GM18520 (cell line): Measurements from ENCODE around the gene WNT7A.

Experiments
- ATAC-seq: cut with Tn5 transposase; IDR thresholded peaks from one replicate; pipeline ENCODE4 v1.9.1; 2021; ENCODE audit not compliant: unreplicated experiment

The WNT7A gene

DNA sequence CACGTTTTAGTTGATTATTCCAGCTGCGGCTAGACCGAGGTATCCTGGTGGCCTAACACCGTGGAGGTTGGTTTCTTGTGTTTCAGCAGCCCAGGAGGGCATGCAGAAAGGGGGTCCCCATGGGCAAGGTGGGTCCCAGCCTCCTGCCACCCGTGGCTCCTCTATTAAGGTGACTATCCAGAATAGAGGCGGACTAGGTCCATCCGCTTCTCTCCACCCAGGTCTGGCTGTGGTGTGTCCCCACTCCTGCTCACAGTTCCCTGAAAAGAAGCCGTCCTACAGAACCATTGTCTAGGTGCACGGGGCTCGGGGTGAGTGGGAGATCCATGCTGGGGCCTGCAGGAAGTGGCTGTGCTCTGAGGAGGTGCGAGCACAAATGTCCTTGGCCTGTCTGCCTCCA, 81.5 kb downstream of the WNT7A start:
- ATAC-seq, result no peak

DNA sequence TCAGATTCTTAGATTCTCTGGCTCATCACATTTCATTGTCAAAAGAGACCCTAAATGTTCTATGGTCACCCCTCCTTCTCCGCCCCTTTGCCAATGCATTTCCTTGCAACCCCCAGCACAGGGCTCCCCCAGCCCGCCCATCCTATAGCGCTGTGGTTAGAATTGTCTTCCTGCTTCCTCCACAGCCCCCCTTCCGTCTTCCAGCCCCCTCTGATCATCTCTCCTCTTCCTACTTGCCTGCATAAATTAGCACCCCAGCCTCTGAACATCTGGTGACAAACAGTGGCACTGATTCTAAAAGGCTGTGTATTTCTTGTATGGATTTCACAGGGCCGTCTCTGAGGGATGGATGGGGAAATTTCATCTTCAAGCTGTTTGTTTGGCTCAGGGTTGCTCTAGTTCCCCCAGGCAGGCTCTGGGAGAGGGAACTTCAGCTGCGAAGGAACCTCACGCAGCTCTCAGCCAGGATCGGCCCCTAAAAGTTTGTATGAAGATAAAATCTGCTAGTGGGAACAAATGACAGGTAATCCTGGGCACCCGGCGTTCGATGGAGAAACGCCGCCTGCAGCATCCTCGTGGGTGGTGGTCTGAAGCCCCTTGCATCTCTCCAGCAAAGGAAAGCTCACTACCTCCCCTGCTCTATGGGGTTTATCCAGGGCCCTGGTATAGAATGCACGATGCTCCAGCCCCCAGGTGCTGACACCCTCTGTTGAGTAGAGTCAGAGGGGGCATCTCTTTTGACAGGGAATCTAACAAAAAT, 83.0 kb downstream of the WNT7A start:
- no peak for ATAC-seq

DNA sequence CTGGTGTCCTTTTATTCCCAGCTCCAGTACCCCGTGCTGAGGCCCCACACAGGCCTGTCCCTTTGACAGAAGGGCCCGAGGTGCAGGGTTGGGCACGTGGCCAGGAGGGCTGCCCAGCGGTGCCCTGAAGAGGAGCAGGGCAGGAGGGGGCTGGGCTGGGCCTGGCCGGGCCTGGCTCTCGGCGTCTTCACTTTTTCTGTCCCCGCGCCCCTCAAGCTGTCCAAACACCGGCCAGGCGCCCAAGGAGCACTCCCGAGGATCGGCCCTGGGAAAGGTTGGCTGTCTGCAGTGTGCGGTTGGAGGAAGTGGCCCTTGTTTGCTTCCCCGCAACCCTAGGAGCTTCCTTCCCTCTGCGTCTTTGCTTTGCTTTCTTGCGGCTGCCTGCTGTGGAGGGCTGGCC, 84.1 kb downstream of the WNT7A start:
- ATAC-seq, result no peak

DNA sequence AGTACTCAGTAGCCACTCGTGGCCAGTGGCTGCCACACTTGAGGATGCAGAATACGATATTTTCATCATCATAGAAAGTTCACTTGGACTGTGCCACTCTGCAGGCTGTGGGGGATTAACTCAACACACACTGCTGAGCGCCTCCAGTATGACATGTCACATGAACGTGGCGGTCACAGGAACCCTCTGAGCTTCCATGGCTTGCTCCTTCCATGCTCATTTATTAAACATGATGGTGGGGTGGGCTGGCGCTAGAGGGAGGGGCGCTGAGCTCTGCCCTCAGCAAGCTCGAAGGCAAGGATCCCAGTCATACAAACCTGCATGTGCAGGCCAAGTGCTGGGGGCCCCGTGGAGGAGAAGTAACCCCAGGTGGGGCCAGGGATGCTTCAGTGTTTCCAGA, 85.5 kb downstream of the WNT7A start:
- no peak for ATAC-seq

DNA sequence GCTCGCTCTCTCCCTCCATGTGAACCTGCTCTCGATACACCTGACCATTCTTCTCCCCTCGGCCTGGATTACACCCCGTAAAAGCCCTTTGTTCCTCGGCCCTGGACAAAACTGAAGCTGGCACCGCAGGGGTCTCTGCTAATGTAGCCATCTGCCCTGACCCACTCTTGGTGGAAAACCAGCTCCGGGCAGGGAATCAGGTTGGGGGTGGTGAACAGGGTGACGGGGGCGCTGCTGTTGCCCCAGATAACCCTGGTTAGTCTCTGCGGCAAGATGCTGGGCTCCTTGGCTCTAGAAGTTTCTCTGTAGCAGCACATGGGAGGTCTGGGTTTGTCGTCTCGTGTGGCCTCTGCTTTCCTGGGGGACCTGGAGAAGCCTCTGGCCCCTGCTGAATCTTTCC, 86.4 kb downstream of the WNT7A start:
- no peak for ATAC-seq

DNA sequence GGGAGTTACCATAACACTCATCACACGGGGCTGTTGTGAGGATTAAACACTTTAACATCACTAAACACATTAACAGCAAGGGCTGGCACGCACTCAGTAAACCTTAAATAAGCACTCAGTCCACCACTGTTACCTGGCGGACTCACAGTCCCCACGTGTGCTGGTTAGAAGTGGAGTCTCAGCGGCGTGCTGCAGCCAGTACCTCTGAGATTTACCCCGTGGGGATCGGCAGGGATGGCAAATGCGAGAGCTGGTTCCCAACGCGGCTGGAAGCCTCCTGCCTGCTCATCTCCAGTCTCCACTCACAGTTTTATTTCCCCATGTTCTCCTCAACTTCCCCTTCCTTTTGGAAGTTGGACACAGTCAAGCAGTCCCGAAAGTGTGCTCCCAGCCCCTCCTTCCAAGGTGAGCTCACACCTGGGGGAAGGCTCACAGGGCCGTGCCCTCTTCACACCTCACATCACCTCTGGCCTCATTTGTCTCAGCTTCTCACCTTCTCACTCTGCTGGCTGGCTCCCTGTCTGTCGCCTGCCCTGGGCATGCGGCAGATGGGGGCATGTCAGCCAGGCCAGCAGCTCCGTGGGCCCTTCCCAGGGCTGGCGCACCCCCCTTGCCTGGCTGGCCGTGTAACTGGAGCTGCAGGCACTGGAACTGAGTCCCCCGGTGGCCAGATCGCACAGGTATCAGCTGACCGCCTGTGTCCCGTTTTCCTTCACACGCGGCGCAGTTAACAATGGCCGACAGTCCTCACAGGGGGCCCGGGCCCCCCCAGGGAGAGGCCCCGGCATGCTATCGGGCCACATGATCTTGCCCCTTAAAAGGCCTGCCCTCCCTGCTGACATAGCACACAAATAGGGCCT, 87.1 kb downstream of the WNT7A start:
- ATAC-seq, result no peak

DNA sequence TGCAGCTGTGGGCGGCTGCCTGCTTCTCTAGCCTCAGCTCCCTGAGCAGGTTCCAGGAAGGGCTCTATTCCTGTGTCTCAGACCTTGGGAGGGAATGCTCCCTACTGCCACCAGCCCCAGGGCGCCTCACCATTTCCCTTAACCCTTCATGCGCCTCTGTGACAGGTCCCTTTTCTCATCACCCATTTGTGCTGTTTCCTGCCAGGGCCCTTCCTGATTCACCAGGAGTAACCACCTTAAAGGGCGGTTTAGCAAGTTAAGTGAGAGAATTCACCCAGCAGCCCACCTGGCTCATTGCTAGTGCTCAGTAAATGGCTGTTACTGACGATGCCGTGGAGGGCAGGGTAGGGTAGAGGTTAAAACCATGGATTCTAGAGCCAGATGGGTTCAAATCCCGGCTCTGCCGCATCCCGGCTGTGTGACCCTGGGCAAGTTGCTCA, 87.8 kb downstream of the WNT7A start:
- ATAC-seq, result no peak

DNA sequence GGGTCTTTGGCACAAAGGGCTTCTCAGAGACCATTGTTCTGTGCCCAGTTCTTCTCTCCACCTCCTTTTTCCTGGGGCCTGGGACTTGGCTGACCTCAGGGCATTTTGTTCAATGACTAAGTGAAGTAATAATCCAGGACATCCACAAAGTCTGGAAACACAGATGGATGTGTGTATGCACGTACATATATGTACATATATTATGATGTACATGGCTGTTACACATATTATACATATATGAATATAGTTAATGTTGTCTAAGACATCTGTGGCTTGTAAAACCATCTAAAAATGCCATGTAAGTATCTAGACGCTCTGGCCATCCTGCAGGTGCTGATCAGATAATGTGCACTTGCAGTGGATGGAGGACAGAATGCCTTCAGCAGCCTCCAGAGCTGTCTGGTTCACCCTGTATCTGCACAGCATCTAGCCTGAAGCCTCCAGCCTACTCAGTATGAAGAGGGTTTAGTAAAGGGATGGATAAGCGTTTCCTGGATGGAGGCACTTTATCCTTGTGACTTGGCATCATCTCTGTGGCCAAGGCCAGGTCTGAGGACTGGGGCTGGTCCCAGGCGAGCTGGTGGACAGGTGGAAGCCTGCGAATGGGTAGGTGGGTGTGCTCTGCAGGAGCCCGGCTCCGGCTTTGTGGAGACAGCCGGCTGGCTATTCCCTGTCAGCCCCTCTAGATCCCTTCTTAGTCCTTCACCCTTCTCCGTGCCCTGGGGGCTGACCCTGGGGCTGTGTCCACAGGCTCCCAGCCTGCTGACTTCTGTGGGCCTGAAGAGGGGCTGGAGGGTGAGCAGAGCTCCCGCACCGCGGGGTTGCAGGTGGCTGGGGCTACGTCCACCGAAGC, 88.4 kb downstream of the WNT7A start:
- no peak for ATAC-seq

DNA sequence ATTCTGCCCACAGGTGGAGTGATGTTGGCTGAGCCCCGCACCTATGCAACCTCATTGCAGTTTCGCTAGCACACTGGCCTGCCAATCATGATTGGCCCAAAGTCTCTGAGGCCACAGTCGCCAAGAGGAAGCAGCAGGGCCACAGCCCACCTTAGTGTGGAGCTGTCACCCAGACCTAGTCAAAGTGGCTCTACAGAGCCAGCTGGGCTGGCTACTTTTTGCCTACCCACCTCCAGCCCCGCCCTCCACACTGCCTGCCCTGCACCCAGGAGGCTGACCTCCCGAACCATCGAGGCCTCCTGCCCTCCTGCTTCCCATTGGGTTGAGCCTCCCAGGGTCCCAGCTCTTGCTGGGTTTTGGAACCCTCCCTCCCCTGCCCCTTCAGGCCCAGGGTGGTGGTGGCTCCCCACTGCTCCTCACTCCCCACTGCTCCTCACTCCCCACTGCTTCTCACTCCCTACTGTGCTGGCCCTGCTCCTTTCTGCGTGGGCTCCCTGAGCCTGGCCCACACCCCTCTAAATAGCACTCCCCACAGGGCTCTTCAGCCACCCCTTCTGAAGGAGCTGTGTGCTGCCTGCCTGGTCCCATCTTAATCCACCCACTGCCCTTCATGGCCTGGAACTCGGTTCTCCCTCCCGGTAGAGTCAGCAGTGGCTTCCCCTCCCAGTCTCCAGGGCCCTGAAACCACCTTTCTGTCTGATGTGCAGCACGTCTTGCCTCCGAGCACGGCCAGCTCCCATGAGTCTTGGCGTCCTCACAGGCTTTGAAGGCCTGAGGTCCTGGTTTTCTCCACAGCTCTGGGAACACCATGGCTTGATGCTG, 89.3 kb downstream of the WNT7A start:
- ATAC-seq, result no peak

DNA sequence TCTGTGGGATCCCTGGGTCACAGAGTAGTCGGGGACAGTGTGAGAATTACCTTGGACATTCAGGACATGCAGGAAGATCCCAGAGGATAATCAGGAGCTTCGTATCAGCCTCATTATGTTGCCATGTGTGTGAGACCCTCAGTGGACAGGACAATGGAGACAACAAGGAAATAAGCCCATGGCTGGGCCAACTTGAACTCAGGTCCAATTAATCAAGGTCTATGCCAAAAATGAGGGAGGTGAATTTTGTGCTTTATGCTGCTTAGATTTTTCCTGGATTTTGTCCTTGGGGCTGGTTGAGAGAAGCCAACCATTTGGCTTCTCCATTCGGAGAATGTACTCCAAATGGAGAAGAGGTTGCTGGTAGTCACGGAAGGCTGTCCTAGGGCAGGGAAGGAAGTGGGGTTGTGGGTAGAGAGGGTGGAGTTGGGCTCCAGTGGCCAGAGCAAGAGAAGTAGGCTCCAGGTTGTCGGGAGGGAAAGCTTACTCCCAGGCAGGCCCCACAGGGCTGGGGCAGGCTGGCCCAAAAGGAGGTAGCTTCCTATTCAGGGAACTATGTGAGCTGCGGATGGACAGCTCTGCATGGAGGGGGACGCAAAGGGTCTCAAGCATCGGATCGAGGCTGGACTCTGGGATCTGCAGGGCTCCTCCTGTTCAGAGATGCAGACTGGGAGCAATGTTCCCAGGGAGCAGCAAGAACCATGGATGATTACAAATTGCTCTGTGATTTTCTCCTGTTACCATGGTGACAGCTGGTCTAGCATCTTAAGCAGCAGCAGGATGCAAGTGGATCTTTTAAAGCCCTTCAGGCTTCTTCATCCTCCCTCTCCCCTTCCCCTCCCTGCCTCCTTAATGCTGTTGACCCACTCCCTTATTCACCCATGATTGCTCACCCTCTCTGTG, 91.1 kb downstream of the WNT7A start:
- ATAC-seq, result no peak

DNA sequence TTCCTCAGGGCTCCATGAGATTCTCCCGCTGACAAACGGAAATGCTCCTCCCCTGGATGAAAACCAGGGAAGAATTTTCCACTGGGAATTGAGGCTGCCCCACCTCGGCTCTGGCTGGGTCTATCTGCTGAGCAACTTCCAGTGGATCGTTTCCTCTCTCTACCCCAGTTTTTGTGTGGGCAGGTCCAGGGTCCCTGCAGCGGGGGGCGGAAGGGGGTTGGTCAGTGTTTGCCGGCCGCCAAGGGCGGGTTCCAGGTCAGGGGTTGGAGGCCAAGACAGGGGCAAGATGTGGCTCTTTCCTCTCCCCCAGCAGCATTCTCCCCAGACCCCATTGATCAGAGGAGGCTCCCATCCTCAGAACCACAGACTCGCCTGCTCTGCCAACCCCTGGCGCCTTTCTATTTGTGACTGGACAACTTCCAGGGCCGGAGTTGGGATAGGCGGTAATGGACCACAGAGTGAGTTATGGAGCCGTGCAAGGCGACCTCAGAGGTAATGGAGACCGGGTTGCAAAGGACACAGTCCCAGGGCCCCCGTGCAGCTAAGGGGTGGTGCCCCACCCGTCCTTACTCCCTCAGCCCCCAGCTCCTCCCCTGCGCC, 92.2 kb downstream of the WNT7A start:
- no peak for ATAC-seq

DNA sequence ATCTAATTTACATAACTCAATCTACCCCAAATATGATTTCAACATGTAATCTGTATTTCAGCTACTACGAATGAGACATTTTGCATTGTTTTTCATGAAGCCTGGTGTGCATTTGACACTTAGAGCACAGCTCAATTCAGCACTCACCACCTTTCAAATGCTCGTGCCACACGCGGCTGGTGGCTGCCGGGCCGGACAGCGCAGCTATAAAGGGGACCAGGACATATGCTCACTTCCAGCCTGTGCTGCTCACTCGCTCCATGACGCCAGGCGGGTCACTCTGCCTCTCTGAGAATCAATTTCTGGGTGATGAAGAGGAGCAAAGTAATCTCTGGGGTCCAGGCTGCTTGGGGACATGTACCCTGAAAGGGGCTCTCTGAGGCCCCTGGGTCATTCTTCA, 93.1 kb downstream of the WNT7A start:
- ATAC-seq, result no peak

DNA sequence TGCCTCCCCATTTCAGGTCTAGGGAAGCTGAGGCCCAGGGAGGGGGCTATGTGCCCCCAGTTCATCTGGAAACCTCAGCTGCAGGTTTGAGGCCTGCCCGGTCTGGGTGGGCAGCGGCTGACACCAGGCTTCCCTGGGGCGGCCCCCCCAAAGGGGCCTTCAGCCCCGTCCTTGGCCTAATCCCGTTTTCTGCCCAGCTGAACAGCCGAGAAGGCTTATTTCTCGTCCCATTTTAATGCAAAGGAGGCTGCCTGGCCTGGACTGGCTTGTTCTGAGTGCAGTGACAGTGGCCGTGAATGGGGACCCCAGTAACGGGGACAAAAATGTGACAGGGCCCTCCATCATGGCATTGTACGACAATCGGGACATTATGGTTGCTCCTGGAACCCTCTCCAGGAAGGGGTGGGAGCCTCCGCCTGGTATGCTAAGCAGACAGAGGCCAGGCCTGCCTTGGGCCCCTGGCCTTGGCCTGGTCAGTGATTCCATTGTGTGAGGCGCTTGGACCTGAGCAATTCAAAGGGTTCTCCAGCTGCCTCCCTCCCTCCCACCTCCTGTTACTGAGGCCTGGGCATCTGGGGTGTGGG, 93.9 kb downstream of the WNT7A start:
- no peak for ATAC-seq

DNA sequence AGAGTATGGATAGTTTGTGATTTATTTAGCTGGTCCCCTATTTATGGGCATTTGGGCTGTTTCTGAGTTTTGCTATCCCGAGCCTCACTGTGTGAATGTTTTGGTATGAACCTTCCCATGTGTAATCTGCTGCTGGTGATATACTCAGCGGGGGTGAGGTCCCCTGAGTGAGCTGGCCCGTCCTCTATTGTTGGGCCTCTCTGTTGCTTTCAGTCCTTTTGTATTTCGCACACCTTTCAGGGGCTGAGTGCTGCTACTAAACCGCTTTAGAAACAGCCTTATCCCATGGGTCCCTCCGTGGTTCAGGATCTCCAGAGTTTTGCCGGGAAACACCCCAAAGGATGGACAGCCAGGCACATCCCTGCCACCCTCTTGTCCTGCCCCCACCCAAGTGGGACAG, 94.5 kb downstream of the WNT7A start:
- ATAC-seq, result no peak

DNA sequence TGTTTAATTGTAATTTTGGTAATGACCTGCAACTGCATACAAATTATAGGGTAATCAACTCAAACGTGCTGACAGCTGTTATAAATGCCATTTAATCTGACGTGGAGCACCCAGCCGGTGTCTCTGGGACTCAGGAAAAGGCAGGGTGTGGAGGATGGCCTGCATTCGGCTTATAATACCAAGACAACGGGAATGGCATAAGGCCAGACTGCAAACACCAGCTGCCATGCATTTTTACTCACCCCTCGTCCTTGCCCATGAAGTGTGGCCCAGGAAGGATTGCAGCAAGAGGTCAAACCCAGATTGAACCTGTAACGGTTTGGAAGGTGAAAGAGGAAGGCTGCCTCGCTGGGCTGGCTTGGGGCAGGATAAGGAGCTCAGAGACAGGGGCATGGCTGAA, 96.4 kb downstream of the WNT7A start:
- ATAC-seq, result no peak

DNA sequence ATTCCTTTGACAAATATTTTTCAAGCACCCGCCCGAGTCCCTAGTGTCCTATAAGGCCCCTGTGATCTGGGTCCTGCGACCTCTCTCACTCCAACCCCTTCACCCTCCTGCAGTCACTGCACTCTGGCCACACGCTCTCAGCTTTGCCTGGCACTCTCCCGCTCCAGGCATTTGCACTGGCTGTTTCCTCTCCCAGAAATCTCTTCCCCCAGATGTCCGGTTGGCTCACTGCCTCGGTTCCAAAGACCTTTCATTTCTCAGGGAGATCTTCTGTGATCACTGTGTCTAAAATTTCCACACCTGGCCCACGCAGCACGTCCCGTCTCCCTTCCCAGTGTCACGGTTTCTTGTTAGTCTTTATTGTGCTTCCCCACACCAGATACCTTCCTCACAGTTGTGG, 97.4 kb downstream of the WNT7A start:
- no peak for ATAC-seq

DNA sequence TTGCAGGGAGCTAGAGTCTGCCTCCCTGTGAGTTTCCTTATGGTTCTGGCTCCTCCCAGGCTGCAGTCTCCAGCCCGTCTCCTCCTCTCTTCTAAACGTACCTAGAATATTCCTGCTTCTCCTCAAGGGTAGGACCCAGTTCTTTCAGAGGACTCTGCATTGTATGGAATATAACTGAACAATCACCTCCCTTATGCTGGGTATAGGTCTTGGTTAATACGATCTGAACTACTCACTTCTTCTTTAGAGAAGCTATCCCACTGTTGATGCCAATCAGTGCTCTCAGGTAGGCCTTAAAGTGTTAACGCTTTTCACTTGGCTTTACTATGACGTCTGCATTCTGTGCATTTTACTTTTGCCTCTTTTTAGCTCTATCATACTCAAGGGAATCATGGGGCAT, 98.5 kb downstream of the WNT7A start:
- ATAC-seq, result no peak

DNA sequence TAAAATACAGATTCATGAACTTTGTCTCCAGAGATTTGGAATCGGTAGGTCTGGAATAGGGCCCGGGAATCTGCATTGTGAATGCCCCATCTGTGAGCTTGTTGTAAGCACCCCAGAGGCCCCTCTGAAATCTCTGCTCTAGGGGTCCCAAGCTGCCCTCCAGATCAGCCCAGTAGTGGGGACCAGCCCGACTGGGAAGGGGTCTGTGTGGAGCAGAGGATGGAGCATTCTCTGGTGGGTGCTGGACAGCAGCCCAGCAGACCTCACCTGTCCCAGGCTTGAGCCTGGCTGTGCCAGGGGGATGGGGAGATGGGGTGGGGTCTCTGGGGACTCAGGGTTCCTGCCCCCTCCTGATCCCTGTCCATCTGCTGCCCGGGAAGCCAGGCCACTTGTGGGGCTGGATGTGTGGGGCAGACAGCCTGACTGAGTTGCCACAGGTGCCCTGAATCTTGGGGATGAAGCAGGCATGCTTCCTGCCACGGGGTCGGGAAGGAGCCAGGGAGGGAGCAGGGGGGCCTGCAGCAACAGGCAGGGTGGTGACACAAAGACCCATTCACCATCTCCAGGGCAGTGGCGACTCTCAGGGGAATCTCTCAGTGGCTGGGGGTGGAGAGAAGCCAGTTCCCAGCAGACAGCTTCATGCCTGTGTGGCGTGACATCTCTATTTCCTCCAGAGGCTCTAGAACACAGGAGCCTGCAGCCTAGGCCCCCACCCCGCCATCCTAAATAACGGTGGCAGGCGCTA, 99.3 kb downstream of the WNT7A start:
- ATAC-seq, result no peak
